GM19239 (cell line): ENCODE measurements around the gene TWNK.
"Not testable (repeated sequence)": the region's sequence is repeated elsewhere in the genome, so short reads cannot be mapped to it uniquely, and the experiment has no call there.

Source experiments
- DNase-seq: peaks from one replicate; pipeline ENCODE4 v3.0.0; 2011; ENCODE audit warnings: low spot score; ENCODE audit not compliant: insufficient read length
- FAIRE-seq: peaks from 2 replicates; lab custom pipeline; 2011; peaks lifted over from hg19 to GRCh38; lab: Jason Lieb, UNC

TWNK gene

GRCh38 chr10:100972115-100972903 lies 15.0 kb upstream of the TWNK start:
- FAIRE-seq: no peak

GRCh38 chr10:100972904-100973535 lies 14.3 kb upstream of the TWNK start:
- no peak for DNase-seq
- no peak for FAIRE-seq

More at GRCh38 chr10:100972115-100972903, 15.0 kb upstream of the TWNK start:
- DNase-seq: no peak

DNA sequence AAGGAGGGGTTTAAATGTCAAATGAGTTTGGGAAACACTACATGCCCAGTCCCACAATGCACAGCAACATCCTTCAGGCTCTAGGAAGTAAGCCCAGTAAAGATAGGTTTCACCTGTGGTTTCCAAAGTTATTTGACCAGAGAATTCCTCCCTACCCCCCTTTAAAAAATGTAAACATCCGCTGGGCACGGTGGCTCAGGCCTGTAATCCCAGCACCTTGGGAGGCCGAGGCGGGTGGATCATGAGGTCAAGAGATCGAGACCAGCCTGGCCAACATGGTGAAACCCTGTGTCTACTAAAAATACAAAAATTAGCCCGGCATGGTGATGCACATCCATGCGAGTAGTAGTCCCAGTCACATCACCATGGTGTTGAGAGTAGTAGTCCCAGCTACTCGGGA lies 11.9 kb upstream of the TWNK start:
- DNase-seq, FAIRE-seq: not testable (repeated sequence)

GRCh38 chr10:100976906-100977305 lies 10.4 kb upstream of the TWNK start:
- no peak for FAIRE-seq

DNA sequence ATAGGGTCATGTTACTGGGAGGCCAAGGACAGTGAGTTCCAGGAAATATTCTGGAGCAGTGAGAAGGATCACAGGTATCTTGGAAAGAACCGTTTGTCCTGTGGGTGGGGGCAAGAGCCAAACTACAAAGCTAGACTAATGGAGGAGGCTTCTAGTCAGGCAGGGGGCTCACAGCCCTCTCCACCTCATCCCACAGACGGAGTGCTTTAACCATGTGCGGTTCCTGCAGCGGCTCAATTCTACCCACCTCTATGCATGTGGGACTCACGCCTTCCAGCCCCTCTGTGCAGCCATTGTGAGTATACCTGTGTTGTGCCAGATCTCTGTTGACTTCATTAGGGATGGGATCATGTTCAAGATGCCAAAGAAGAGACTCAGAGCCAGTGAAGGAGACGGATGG lies 9.9 kb upstream of the TWNK start:
- no peak for DNase-seq
- FAIRE-seq: no peak

More at GRCh38 chr10:100976906-100977305, 10.4 kb upstream of the TWNK start:
- DNase-seq: no peak

GRCh38 chr10:100978121-100978900 lies 9.0 kb upstream of the TWNK start:
- FAIRE-seq (no peak), DNase-seq (no peak)

DNA sequence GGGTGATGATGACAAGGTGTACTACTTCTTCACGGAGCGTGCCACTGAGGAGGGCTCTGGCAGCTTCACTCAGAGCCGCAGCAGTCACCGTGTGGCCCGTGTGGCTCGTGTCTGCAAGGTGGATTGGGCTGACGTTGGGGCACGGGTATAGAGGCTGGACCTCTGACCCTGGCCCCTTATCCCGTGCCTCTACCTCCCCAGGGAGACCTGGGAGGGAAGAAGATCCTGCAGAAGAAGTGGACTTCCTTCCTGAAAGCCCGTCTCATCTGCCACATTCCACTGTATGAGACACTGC lies 8.5 kb upstream of the TWNK start:
- no peak for DNase-seq
- no peak for FAIRE-seq

GRCh38 chr10:100979791-100980272 lies 7.5 kb upstream of the TWNK start:
- FAIRE-seq: no peak

GRCh38 chr10:100980311-100980710 lies 7.0 kb upstream of the TWNK start:
- FAIRE-seq: no peak

More at GRCh38 chr10:100979791-100980272, 7.5 kb upstream of the TWNK start:
- DNase-seq: no peak

GRCh38 chr10:100980711-100981110 lies 6.6 kb upstream of the TWNK start:
- no peak for FAIRE-seq
- no peak for DNase-seq

More at GRCh38 chr10:100980311-100980710, 7.0 kb upstream of the TWNK start:
- DNase-seq: no peak

GRCh38 chr10:100981178-100981772 lies 6.1 kb upstream of the TWNK start:
- FAIRE-seq (no peak), DNase-seq (no peak)

- FAIRE-seq: no peak
- DNase-seq: no peak
Observed at GRCh38 chr10:100982916-100983830, 4.2 kb upstream of the TWNK start.

- FAIRE-seq: no peak
Observed at GRCh38 chr10:100983868-100984671, 3.3 kb upstream of the TWNK start.

GRCh38 chr10:100984672-100985177 lies 2.6 kb upstream of the TWNK start:
- DNase-seq: no peak
- no peak for FAIRE-seq

More at GRCh38 chr10:100983868-100984671, 3.3 kb upstream of the TWNK start:
- no peak for DNase-seq

- no peak for FAIRE-seq
- DNase-seq: no peak
Observed at GRCh38 chr10:100985336-100985735, 2.0 kb upstream of the TWNK start.

- no peak for FAIRE-seq
- DNase-seq: no peak
Observed at GRCh38 chr10:100986623-100986951, 756 bp upstream of the TWNK start.

DNA sequence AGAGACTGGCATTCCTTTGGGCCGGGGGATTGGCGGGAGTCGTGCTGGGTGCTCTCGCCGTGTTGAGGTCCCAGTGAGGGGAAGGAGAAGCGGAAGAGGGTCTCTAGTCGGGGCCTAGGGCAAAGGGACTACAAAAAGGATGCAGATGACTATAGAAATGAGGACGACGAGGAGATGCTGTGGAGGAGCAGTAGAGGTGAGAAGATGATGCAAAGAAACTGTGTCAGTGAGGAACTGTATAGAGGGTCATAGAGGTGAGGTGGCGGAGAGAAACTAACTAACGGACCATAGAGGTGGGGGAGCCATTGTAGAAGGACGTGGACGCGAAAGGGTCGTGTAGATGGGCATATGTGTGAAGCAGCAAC lies 324 bp downstream of the TWNK start:
- no peak for FAIRE-seq
- no peak for DNase-seq

- FAIRE-seq: no peak
- no peak for DNase-seq
Observed at GRCh38 chr10:100988166-100988565, 823 bp downstream of the TWNK start.

GRCh38 chr10:100989088-100989487 lies 1.7 kb downstream of the TWNK start:
- DNase-seq: no peak
- FAIRE-seq: no peak
